Gastroesophageal sphincter (tissue), 3 donors: ENCODE results near the gene EEF2.

ENCODE experiments used
- EP300 ChIP-seq: sonication (generic); formaldehyde crosslinking; IDR thresholded peaks from one replicate; pipeline ENCODE4 v1.6.1; 2017; ENCODE audit warnings: antibody characterized with exemption, mild to moderate bottlenecking
- POLR2AphosphoS5 ChIP-seq: sonication (generic); formaldehyde crosslinking; IDR thresholded peaks from one replicate; pipeline ENCODE4 v1.6.1; 2017; ENCODE audit warnings: antibody characterized with exemption
- TF ChIP-seq, protein P1 (sequence below), 4 experiments: fragments of 200-600 bp in 2 of 4; fragments of 450-650 bp in 2 of 4; sonication (generic) in 1 of 4; IDR thresholded peaks; one replicate each; pipeline ENCODE4 v1.5.1; 2017 to 2019; ENCODE audit warnings: antibody characterized with exemption in 4 of 4, mild to moderate bottlenecking in 2 of 4, moderate library complexity in 2 of 4

DNA sequence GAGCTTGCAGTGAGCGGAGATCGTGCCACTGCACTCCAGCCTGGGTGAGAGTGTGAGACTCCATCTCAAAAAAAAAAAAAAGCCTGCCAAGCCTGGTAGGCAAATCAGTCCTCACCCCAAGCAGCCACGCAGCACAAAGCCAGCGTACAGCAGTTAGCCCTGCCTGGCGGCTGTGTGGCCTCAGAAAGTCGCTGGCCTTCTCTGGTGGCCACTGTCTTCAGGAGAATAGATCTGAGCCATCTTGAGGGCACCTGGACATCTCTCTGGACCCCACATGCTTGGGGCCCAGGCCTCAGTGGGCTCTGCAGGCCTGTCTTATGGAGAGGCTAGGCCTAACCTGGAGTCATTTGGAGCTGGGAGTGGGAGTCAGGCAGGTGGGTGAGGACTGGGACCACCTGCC is 45.3 kb upstream of the EEF2 start:
- TF ChIP-seq, protein P1, sequence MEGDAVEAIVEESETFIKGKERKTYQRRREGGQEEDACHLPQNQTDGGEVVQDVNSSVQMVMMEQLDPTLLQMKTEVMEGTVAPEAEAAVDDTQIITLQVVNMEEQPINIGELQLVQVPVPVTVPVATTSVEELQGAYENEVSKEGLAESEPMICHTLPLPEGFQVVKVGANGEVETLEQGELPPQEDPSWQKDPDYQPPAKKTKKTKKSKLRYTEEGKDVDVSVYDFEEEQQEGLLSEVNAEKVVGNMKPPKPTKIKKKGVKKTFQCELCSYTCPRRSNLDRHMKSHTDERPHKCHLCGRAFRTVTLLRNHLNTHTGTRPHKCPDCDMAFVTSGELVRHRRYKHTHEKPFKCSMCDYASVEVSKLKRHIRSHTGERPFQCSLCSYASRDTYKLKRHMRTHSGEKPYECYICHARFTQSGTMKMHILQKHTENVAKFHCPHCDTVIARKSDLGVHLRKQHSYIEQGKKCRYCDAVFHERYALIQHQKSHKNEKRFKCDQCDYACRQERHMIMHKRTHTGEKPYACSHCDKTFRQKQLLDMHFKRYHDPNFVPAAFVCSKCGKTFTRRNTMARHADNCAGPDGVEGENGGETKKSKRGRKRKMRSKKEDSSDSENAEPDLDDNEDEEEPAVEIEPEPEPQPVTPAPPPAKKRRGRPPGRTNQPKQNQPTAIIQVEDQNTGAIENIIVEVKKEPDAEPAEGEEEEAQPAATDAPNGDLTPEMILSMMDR (IDR thresholded peaks at IDR 0.05): no peak
- TF ChIP-seq POLR2AphosphoS5 (no peak), EP300 (no peak)
